Esophagus muscularis mucosa (tissue), 4 donors: ENCODE measurements around the gene IL32. TPM values are rescaled to one million over a fixed set of nuclear protein-coding genes. Genes with fewer than 3 reads are reported as not detected.
A peak's percentile ranks its signal among the peaks of the same experiment; 100 is the strongest.

Source experiments
- DNase-seq: peaks from one replicate; pipeline ENCODE4 v3.0.0-alpha.2; 2017; ENCODE audit errors: extremely low spot score
- H3K27ac ChIP-seq, 4 donors: fragments of 200-600 bp; sonication (generic); replicated peaks in 1 of 4; 1 replicate in 3 of 4; 2 replicates in 1 of 4; pipeline ENCODE4 v1.5.1; 2016 to 2019; ENCODE audit warnings: mild to moderate bottlenecking in 1 of 4
- H3K27me3 ChIP-seq, 4 donors: fragments of 200-600 bp; sonication (generic); one replicate each; pipeline versions ENCODE4 v1.5.1 to v1.6.0; 2016 to 2019
- H3K36me3 ChIP-seq, 4 donors: fragments of 200-600 bp; sonication (generic); one replicate each; pipeline ENCODE4 v1.5.1; 2016 to 2019
- H3K4me1 ChIP-seq, 4 donors: fragments of 200-600 bp; sonication (generic); one replicate each; pipeline ENCODE4 v1.5.1; 2016 to 2019
- H3K4me3 ChIP-seq, 4 donors: fragments of 200-600 bp; sonication (generic); 1 replicate in 2 of 4; 2 replicates in 2 of 4; pipeline ENCODE4 v1.5.1; 2016 to 2019; ENCODE audit warnings: mild to moderate bottlenecking in 4 of 4, moderate library complexity in 1 of 4
- H3K9me3 ChIP-seq, 4 donors: fragments of 200-600 bp; sonication (generic); 1 replicate in 3 of 4; 2 replicates in 1 of 4; pipeline ENCODE4 v1.5.1; 2016 to 2019
- CTCF ChIP-seq, 3 experiments: fragments of 200-600 bp in 2 of 3; fragments of 450-650 bp in 1 of 3; sonication (generic) in 2 of 3; IDR thresholded peaks; one replicate each; pipeline ENCODE4 v1.5.1; 2017 to 2019; ENCODE audit warnings: antibody characterized with exemption in 3 of 3, mild to moderate bottlenecking in 2 of 3, moderate library complexity in 1 of 3
- EP300 ChIP-seq: sonication (generic); formaldehyde crosslinking; IDR thresholded peaks from one replicate; pipeline ENCODE4 v1.6.1; 2017; ENCODE audit warnings: antibody characterized with exemption
- POLR2A ChIP-seq: fragments of 450-650 bp; IDR thresholded peaks from one replicate; pipeline ENCODE4 v1.6.1; 2017; ENCODE audit warnings: antibody characterized with exemption, moderate library complexity, mild to moderate bottlenecking, low read depth
- POLR2AphosphoS5 ChIP-seq, 2 donors: sonication (generic); formaldehyde crosslinking; IDR thresholded peaks; one replicate each; pipeline ENCODE4 v1.6.1; 2017; ENCODE audit warnings: antibody characterized with exemption in 2 of 2
- WGBS: methylation state at CpG from one replicate; pipeline ENCODE4 v1.1.5; 2018; 5-methylcytosine and 5-hydroxymethylcytosine counted together
- intact Hi-C: fragments of 100-400 bp; cut with DNase I; formaldehyde crosslinking; loops from one replicate; pipeline ENCODE4 v1.15.1; 2023
- total RNA-seq, 4 donors: library from RNA; depleted of rRNA; stranded (reverse); fragments of >200 nt; gene quantifications; one replicate each; pipeline versions ENCODE4 v1.1.0 to v1.2.1, GENCODE V29; 2016

Gene IL32
- total RNA-seq, 4 donors from 2014 or later: 13.7 to 40.8 (median 31.2) TPM

- no peak overlapping the region for H3K27ac ChIP-seq
- TF ChIP-seq CTCF (IDR thresholded peaks at IDR 0.05) (no peak), EP300 (no peak), POLR2A (no peak), POLR2AphosphoS5 (IDR thresholded peaks at IDR 0.05) (no peak)
- H3K36me3 ChIP-seq: no peaks in the 10 kb centered on the region
- 2% methylated on average over 16 of the region's 54 CpGs for WGBS
- H3K4me1 ChIP-seq: peaks cover 20 to 25% (median 23%) of the 10 kb centered on the region in 4 donors
- H3K4me3 ChIP-seq: peak overlapping the region; percentile 48 to 60 (median 54)
- H3K27me3 ChIP-seq: peaks cover 6 to 98% (median 55%) of the 10 kb centered on the region in 4 donors
- DNase-seq: no peak
- intact Hi-C loops: no loop called here
- H3K9me3 ChIP-seq: no peaks in the 10 kb centered on the region
Observed at GRCh38 chr16:3046641-3047386, 18.6 kb upstream of the IL32 start.

- Histone ChIP-seq H3K27me3 (peaks cover 6 to 94% (median 55%) of the 10 kb centered on the region in 4 donors), H3K36me3 (no peaks in the 10 kb centered on the region), H3K9me3 (no peaks in the 10 kb centered on the region), H3K27ac (no peak overlapping the region), H3K4me1 (peaks cover 20 to 25% (median 23%) of the 10 kb centered on the region in 4 donors), H3K4me3 (peak overlapping the region in 1 of 4 donors; percentile 60)
- 14% methylated on average over 7 of the region's 13 CpGs for WGBS
- no peak for DNase-seq
- no peak for TF ChIP-seq EP300
- TF ChIP-seq CTCF (IDR thresholded peaks at IDR 0.05): no peak
- no peak for TF ChIP-seq POLR2A
- TF ChIP-seq POLR2AphosphoS5 (IDR thresholded peaks at IDR 0.05): no peak
- intact Hi-C loops: no loop called here
Observed at GRCh38 chr16:3047387-3047720, 18.1 kb upstream of the IL32 start.

DNA sequence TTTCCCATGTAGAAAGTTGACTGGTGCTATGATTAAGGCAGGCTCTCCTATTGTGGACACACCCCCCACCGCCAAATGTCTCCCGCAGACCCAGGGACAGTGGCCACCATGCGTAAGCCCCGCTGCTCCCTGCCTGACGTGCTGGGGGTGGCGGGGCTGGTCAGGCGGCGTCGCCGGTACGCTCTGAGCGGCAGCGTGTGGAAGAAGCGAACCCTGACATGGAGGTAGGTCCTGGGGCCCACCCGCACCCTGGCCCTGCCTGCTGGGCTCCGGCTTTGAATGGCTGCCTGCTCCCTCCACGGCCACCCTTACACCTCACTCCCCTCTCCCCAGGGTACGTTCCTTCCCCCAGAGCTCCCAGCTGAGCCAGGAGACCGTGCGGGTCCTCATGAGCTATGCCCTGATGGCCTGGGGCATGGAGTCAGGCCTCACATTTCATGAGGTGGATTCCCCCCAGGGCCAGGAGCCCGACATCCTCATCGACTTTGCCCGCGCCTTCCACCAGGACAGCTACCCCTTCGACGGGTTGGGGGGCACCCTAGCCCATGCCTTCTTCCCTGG, 15.4 kb upstream of the IL32 start:
- Histone ChIP-seq H3K4me3 (no peak overlapping the region), H3K27me3 (peaks cover under 1 to 68% (median 39%) of the 10 kb centered on the region in 4 donors), H3K4me1 (peaks cover 19 to 25% (median 22%) of the 10 kb centered on the region in 4 donors), H3K9me3 (no peaks in the 10 kb centered on the region), H3K36me3 (peaks cover 0 to 4% (median 0%) of the 10 kb centered on the region in 4 donors), H3K27ac (no peak overlapping the region)
- no peak for DNase-seq
- TF ChIP-seq POLR2A: no peak
- no peak for TF ChIP-seq EP300
- no peak for TF ChIP-seq CTCF (IDR thresholded peaks at IDR 0.05)
- no peak for TF ChIP-seq POLR2AphosphoS5 (IDR thresholded peaks at IDR 0.05)
- intact Hi-C loops: no loop called here
- 75% methylated on average over 14 of the region's 26 CpGs for WGBS

DNA sequence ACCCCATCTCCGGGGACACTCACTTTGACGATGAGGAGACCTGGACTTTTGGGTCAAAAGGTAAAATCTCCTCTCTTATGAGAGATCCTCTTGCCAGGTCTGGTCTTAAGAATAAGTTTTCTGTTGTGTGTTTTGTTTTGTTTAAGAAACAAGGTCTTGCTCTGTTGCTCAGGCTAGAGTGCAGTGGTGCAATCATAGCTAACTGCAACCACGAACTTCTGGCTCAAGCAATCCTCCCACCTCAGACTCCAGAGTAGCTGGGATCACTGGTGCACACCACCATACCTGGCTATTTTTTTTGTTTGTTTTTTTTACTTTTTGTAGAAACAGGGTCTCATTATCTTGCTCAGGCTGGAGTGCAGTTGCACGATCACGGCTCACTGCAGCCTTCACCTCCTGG, 15.0 kb upstream of the IL32 start:
- 72% methylated on average over 5 of the region's 5 CpGs for WGBS
- peaks cover 0 to 4% (median 0%) of the 10 kb centered on the region in 4 donors for H3K36me3 ChIP-seq
- peaks cover 14 to 20% (median 17%) of the 10 kb centered on the region in 4 donors for H3K4me1 ChIP-seq
- TF ChIP-seq POLR2A: no peak
- TF ChIP-seq POLR2AphosphoS5 (IDR thresholded peaks at IDR 0.05): no peak
- no peak for TF ChIP-seq EP300
- no peak for TF ChIP-seq CTCF (IDR thresholded peaks at IDR 0.05)
- H3K9me3 ChIP-seq: no peaks in the 10 kb centered on the region
- no peak overlapping the region for H3K4me3 ChIP-seq
- DNase-seq: no peak
- H3K27me3 ChIP-seq: peaks cover 0 to 63% (median 34%) of the 10 kb centered on the region in 4 donors
- intact Hi-C loops: no loop called here
- H3K27ac ChIP-seq: no peak overlapping the region
